ENCODE data around the gene CECR2.

Gene CECR2

DNA sequence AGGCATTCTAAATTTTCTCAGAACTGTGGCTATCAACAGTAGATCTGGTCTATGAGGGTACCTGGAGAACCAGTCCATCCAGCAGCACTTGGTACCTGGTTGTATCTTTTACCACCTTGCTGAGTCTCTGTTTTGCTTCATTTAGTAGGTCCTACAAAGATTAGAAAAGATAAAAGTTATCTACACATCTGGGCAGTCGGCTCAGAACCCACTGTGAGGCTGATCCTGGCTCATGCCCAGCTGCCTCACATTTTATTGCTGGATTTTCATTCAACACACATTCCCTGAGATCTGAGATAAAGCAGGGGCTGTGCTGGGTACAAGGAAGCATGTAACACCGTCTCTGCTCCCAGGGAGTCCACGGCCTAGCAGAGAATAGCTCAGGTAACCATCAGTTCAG is 231.8 kb downstream of the CECR2 start:
- Histone ChIP-seq H3K9me3 (replicated peaks; ENCODE audit: insufficient read depth, low read length) (no peaks in the 10 kb centered on the region), H3K4me3 (ENCODE audit: low read length) (no peak overlapping the region), H4K20me1 (ENCODE audit: insufficient read depth, low read length) (0 out of 2 replicates have a peak, but pooled peaks cover 4% of the 10 kb centered on the region), H3K27me3 (replicated peaks; ENCODE audit: insufficient read depth, low read length) (no peaks in the 10 kb centered on the region), H3K36me3 (replicated peaks; ENCODE audit: insufficient read depth, low read length) (peaks cover 4% of the 10 kb centered on the region), H3K79me2 (ENCODE audit: low read length) (peaks cover 20% of the 10 kb centered on the region), H3K4me2 (ENCODE audit: low read depth, low read length) (no peak overlapping the region), H3K27ac (ENCODE audit: low read length) (no peak overlapping the region), H3K4me1 (ENCODE audit: low read length) (no peaks in the 10 kb centered on the region), H3F3A (ENCODE audit: insufficient read depth, low read length) (no peaks in the 10 kb centered on the region), H2AFZ (ENCODE audit: low read length) (no peak overlapping the region), H3K9ac (ENCODE audit: low read length) (no peak overlapping the region), H3K9me2 (replicated peaks; ENCODE audit: insufficient read depth, low read length) (no peaks in the 10 kb centered on the region)
- no peak for DNase-seq
- TF ChIP-seq, protein P1, sequence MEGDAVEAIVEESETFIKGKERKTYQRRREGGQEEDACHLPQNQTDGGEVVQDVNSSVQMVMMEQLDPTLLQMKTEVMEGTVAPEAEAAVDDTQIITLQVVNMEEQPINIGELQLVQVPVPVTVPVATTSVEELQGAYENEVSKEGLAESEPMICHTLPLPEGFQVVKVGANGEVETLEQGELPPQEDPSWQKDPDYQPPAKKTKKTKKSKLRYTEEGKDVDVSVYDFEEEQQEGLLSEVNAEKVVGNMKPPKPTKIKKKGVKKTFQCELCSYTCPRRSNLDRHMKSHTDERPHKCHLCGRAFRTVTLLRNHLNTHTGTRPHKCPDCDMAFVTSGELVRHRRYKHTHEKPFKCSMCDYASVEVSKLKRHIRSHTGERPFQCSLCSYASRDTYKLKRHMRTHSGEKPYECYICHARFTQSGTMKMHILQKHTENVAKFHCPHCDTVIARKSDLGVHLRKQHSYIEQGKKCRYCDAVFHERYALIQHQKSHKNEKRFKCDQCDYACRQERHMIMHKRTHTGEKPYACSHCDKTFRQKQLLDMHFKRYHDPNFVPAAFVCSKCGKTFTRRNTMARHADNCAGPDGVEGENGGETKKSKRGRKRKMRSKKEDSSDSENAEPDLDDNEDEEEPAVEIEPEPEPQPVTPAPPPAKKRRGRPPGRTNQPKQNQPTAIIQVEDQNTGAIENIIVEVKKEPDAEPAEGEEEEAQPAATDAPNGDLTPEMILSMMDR (IDR thresholded peaks at IDR 0.05; ENCODE audit: low read length): no peak
- no peak for TF ChIP-seq EZH2 (optimal IDR thresholded peaks at IDR 0.05; ENCODE audit: low read depth, low read length)

DNA sequence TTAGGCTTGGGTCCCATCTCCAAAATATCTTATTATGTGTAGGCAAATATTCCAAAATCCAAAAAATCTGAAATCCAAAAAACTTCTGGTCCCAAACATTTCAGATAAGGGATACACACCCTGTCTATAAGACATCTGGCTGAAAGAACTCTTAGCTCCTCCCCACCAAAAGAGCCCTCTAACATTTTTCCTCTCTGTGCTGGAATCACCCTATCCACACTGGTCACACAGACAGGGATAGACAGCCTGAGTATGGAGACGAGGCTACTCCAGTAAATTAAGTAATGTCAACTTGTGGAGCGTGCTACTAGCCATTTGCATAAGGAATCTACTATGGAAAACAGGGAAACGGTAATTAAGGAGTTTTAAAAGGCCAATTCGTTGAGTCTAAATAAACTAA is 234.4 kb downstream of the CECR2 start:
- Histone ChIP-seq H3K9ac (ENCODE audit: low read length) (no peak overlapping the region), H3K4me3 (ENCODE audit: low read length) (no peak overlapping the region), H3K4me1 (ENCODE audit: low read length) (no peaks in the 10 kb centered on the region), H3K79me2 (ENCODE audit: low read length) (peaks cover 33% of the 10 kb centered on the region), H3K4me2 (ENCODE audit: low read depth, low read length) (no peak overlapping the region), H2AFZ (ENCODE audit: low read length) (no peak overlapping the region), H3K9me2 (replicated peaks; ENCODE audit: insufficient read depth, low read length) (no peaks in the 10 kb centered on the region), H4K20me1 (ENCODE audit: insufficient read depth, low read length) (0 out of 2 replicates have a peak, but pooled peaks cover 4% of the 10 kb centered on the region), H3F3A (ENCODE audit: insufficient read depth, low read length) (no peaks in the 10 kb centered on the region), H3K27ac (ENCODE audit: low read length) (no peak overlapping the region), H3K27me3 (replicated peaks; ENCODE audit: insufficient read depth, low read length) (no peaks in the 10 kb centered on the region), H3K36me3 (replicated peaks; ENCODE audit: insufficient read depth, low read length) (no peaks in the 10 kb centered on the region; the same call in none of the 2 replicates), H3K9me3 (replicated peaks; ENCODE audit: insufficient read depth, low read length) (no peaks in the 10 kb centered on the region)
- TF ChIP-seq EZH2phosphoT487 (IDR thresholded peaks at IDR 0.05; ENCODE audit: low read length): no peak
- TF ChIP-seq, protein P1 (IDR thresholded peaks at IDR 0.05; ENCODE audit: low read length): no peak
- TF ChIP-seq EZH2 (optimal IDR thresholded peaks at IDR 0.05; ENCODE audit: low read depth, low read length): no peak
- DNase-seq: no peak

DNA sequence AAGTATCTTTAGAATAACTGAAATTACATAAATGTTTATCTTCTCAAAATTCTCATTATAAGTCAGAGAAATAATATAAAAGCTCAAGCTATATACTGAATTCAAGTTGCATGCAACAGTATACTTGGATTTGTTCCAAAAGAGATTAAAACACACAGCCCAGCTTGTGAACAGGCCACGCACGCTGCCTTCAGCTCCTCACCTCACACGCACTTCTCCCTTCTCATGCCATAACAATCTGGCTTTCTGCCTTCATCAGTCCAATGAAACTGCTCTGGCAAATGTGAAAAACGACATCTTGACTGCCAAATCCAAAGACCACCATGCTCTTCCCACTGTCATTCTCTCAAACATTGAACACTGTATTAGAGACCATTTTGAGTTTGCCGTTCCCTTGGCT is 237.2 kb downstream of the CECR2 start:
- no peaks in the 10 kb centered on the region for H3K27me3 ChIP-seq (replicated peaks; ENCODE audit: insufficient read depth, low read length)
- H2AFZ ChIP-seq (ENCODE audit: low read length): no peak overlapping the region
- no peak overlapping the region for H3K4me3 ChIP-seq (ENCODE audit: low read length)
- no peak for DNase-seq
- H3K36me3 ChIP-seq (replicated peaks; ENCODE audit: insufficient read depth, low read length): peaks cover 5% of the 10 kb centered on the region; the same call in 1 of the 2 replicates
- H3K4me2 ChIP-seq (ENCODE audit: low read depth, low read length): no peak overlapping the region
- no peaks in the 10 kb centered on the region for H3F3A ChIP-seq (ENCODE audit: insufficient read depth, low read length)
- no peaks in the 10 kb centered on the region for H3K4me1 ChIP-seq (ENCODE audit: low read length)
- H3K9ac ChIP-seq (ENCODE audit: low read length): no peak overlapping the region
- no peaks in the 10 kb centered on the region for H3K9me3 ChIP-seq (replicated peaks; ENCODE audit: insufficient read depth, low read length)
- H3K9me2 ChIP-seq (replicated peaks; ENCODE audit: insufficient read depth, low read length): no peaks in the 10 kb centered on the region
- H3K27ac ChIP-seq (ENCODE audit: low read length): no peak overlapping the region
- no peak for TF ChIP-seq EZH2 (optimal IDR thresholded peaks at IDR 0.05; ENCODE audit: low read depth, low read length)
- TF ChIP-seq, protein P1 (IDR thresholded peaks at IDR 0.05; ENCODE audit: low read length): no peak
- TF ChIP-seq EZH2phosphoT487 (IDR thresholded peaks at IDR 0.05; ENCODE audit: low read length): no peak
- no peaks in the 10 kb centered on the region for H4K20me1 ChIP-seq (ENCODE audit: insufficient read depth, low read length)
- H3K79me2 ChIP-seq (ENCODE audit: low read length): peaks cover 40% of the 10 kb centered on the region
